Breast epithelium (tissue), 4 donors: Measurements from ENCODE around the gene SDHC. TPM values are rescaled to one million over a fixed set of nuclear protein-coding genes. Genes with fewer than 3 reads are reported as not detected.
A peak's percentile ranks its signal among the peaks of the same experiment; 100 is the strongest.

Source experiments
- DNase-seq, 2 donors: peaks; one replicate each; pipeline ENCODE4 v3.0.0-alpha.2; 2019; ENCODE audit warnings: low spot score in 2 of 2
- H3K27ac ChIP-seq, 2 donors: fragments of 200-600 bp; sonication (generic) in 1 of 2; one replicate each; pipeline ENCODE4 v1.5.1; 2016 to 2019; ENCODE audit warnings: mild to moderate bottlenecking in 1 of 2
- H3K27me3 ChIP-seq, 2 donors: fragments of 200-600 bp; sonication (generic) in 1 of 2; one replicate each; pipeline versions ENCODE4 v1.5.1 to v1.6.0; 2017 to 2019; ENCODE audit warnings: control low read depth in 1 of 2, mild to moderate bottlenecking in 1 of 2
- H3K36me3 ChIP-seq: fragments of 200-600 bp; one replicate; pipeline ENCODE4 v1.5.1; 2019
- H3K4me1 ChIP-seq, 2 donors: fragments of 200-600 bp; sonication (generic); one replicate each; pipeline ENCODE4 v1.5.1; 2016 to 2019; ENCODE audit warnings: control low read depth in 1 of 2
- H3K4me3 ChIP-seq, 3 donors: fragments of 200-600 bp; sonication (generic); 1 replicate in 2 of 3; 2 replicates in 1 of 3; pipeline ENCODE4 v1.5.1; 2016 to 2019; ENCODE audit warnings: mild to moderate bottlenecking in 3 of 3, moderate library complexity in 2 of 3
- H3K9me3 ChIP-seq, 2 donors: fragments of 200-600 bp; sonication (generic) in 1 of 2; one replicate each; pipeline ENCODE4 v1.5.1; 2016 to 2019; ENCODE audit warnings: control low read depth in 1 of 2
- POLR2A ChIP-seq: fragments of 450-650 bp; IDR thresholded peaks from one replicate; pipeline ENCODE4 v1.6.1; 2016; ENCODE audit warnings: antibody characterized with exemption, mild to moderate bottlenecking, moderate library complexity
- POLR2AphosphoS5 ChIP-seq, 3 donors: sonication (generic); formaldehyde crosslinking; IDR thresholded peaks; one replicate each; pipeline ENCODE4 v1.6.1; 2017; ENCODE audit warnings: antibody characterized with exemption in 3 of 3
- intact Hi-C: fragments of 100-400 bp; cut with DNase I; formaldehyde crosslinking; loops from one replicate; pipeline ENCODE4 v1.15.1; 2023; ENCODE audit warnings: low total_unique reads
- total RNA-seq, 3 donors: library from RNA; depleted of rRNA; stranded (reverse); fragments of >200 nt; gene quantifications; one replicate each; pipeline ENCODE4 v1.1.0, GENCODE V29; 2016
- TF ChIP-seq, protein P1 (sequence below), 3 donors: fragments of 450-650 bp; IDR thresholded peaks; one replicate each; pipeline ENCODE4 v1.5.1; 2016 to 2017; ENCODE audit warnings: antibody characterized with exemption in 3 of 3, mild to moderate bottlenecking in 3 of 3, moderate library complexity in 3 of 3

The SDHC gene
- total RNA-seq, 3 donors from 2014 or later = 18.0 to 42.4 (median 23.9) TPM

DNA sequence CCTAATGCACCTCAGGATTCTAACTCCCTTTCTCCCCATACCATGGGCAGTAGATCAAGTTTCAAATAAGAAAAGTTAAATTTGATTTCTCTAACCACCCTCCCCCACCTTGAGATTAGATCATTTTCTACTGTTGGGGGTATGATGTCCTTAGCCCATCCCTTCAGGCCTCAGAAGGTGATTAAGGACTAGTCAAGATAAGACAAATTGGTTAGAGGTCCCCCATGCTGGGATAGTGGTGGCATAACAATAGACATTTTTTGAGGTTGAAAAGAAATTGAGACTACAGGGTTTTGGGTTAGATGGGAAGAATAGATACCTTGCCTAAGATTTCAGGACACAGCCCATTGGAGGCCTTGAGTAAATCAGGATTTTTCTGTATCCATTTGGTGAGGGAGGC, 51.0 kb downstream of the SDHC start:
- H3K4me1 ChIP-seq = no peaks in the 10 kb centered on the region
- no peak overlapping the region for H3K4me3 ChIP-seq
- no peaks in the 10 kb centered on the region for H3K27me3 ChIP-seq
- TF ChIP-seq, protein P1, sequence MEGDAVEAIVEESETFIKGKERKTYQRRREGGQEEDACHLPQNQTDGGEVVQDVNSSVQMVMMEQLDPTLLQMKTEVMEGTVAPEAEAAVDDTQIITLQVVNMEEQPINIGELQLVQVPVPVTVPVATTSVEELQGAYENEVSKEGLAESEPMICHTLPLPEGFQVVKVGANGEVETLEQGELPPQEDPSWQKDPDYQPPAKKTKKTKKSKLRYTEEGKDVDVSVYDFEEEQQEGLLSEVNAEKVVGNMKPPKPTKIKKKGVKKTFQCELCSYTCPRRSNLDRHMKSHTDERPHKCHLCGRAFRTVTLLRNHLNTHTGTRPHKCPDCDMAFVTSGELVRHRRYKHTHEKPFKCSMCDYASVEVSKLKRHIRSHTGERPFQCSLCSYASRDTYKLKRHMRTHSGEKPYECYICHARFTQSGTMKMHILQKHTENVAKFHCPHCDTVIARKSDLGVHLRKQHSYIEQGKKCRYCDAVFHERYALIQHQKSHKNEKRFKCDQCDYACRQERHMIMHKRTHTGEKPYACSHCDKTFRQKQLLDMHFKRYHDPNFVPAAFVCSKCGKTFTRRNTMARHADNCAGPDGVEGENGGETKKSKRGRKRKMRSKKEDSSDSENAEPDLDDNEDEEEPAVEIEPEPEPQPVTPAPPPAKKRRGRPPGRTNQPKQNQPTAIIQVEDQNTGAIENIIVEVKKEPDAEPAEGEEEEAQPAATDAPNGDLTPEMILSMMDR (IDR thresholded peaks at IDR 0.05) = no peak
- TF ChIP-seq POLR2A (no peak), POLR2AphosphoS5 (IDR thresholded peaks at IDR 0.05) (no peak)
- intact Hi-C loops = loop anchor here (2.0 kb wide), 1 partner anchor 40 kb away; no protein-coding TSS in a partner anchor
- no peak overlapping the region for H3K27ac ChIP-seq
- no peaks in the 10 kb centered on the region for H3K36me3 ChIP-seq
- H3K9me3 ChIP-seq = no peaks in the 10 kb centered on the region
- DNase-seq = no peak

DNA sequence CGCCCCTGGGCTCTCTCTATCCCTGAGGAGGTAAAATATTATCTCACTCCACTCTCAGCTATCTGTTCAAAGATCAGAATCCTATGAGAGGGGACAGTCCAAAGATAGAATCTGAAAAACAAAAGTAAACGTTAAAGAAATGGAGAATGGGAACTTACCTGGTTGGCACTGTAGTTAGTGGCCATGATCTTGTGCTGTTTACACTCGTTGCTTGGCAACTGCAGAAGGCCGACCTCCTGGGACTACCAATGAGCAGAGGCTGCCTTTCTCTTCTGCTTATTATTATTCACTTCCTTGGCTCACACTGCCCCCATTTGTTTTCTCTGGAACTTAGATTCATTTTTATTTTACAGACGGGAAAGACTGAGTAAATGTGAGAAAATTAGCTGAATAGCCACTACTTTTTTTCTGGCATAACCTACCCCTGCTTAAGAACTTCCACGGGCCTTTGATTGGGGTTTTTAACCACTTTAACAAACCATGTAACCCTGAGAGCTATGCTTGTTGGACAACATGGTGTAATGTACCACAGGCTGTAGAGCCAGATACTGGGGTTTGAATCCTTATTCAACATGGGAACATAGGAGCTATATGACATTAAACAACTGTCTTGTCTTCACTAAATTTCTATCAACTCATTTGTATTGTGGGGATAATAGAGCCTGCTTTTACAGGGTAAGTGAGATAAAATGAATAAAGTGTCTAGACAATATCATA, 53.7 kb downstream of the SDHC start, which contains the start of gene CFAP126:
Gene CFAP126, minus strand, starts transcription at position 193 of the 717 bp plus-strand sequence. Its CDS starts 8 bp downstream, at position 185.
- H3K27me3 ChIP-seq = no peaks in the 10 kb centered on the region
- intact Hi-C loops = no loop called here
- no peak for TF ChIP-seq POLR2AphosphoS5 (IDR thresholded peaks at IDR 0.05)
- TF ChIP-seq, protein P1 (IDR thresholded peaks at IDR 0.05) = peak in 2 of 3 donors; percentile 24 to 35
- H3K4me1 ChIP-seq = no peaks in the 10 kb centered on the region
- H3K36me3 ChIP-seq = no peaks in the 10 kb centered on the region
- H3K27ac ChIP-seq = peak within 1 kb of the TSS; percentile 86 to 87
- no peak within 1 kb of the TSS for H3K4me3 ChIP-seq
- no peaks in the 10 kb centered on the region for H3K9me3 ChIP-seq
- peak; percentile 61 to 80 for DNase-seq

DNA sequence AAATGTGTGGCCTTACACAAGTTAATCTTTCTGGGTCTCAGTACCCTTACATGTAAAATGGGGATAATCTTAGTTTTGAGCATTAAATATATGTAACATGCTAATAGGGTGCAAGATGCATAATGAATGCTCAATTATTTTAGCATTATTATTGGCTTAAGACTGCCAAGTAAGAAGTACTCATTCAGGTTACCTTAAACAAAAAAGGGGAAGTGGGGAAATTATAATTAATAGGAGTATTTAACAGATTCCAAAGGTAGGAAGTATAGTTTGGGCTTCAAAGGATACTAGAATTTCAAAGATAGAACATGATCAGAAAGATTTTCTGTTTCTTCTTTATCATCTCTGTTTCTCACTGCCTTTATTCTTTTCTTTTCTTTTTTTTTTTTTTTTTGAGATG, 59.3 kb downstream of the SDHC start:
- DNase-seq = no peak
- intact Hi-C loops = loop anchor here (10.0 kb wide), 1 partner anchor 69 kb away; the partner anchor contains the start of gene MPZ
- Histone ChIP-seq H3K9me3 (no peaks in the 10 kb centered on the region), H3K36me3 (no peaks in the 10 kb centered on the region), H3K4me3 (no peak overlapping the region), H3K27me3 (no peaks in the 10 kb centered on the region), H3K27ac (no peak overlapping the region), H3K4me1 (no peaks in the 10 kb centered on the region)
- TF ChIP-seq POLR2A = no peak
- TF ChIP-seq, protein P1 (IDR thresholded peaks at IDR 0.05) = no peak
- TF ChIP-seq POLR2AphosphoS5 (IDR thresholded peaks at IDR 0.05) = no peak

DNA sequence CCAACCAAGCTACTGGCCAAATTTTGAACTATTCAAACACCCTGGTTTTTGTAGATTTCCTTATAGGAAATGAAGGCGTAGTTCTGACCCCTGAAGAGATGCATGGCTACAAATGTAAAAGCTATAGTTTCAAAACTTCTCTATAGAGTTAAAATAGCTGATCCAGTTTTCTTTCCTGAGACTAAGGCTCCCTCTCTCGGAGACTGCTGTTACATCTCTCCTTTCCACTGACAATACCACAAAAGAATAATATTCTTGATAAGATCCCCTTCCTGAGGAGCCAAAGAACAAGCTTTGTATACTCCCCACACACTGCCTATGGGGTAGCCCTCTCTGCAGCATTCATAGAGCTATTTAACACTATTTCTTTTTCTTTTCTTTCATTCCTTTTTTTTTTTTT, 60.2 kb downstream of the SDHC start:
- Histone ChIP-seq H3K4me3 (no peak overlapping the region), H3K4me1 (no peaks in the 10 kb centered on the region), H3K27ac (no peak overlapping the region), H3K27me3 (no peaks in the 10 kb centered on the region), H3K9me3 (no peaks in the 10 kb centered on the region), H3K36me3 (no peaks in the 10 kb centered on the region)
- no peak for DNase-seq
- no peak for TF ChIP-seq POLR2AphosphoS5 (IDR thresholded peaks at IDR 0.05)
- TF ChIP-seq POLR2A = no peak
- intact Hi-C loops = loop anchor here (10.0 kb wide), 1 partner anchor 70 kb away; the partner anchor contains the start of gene MPZ

DNA sequence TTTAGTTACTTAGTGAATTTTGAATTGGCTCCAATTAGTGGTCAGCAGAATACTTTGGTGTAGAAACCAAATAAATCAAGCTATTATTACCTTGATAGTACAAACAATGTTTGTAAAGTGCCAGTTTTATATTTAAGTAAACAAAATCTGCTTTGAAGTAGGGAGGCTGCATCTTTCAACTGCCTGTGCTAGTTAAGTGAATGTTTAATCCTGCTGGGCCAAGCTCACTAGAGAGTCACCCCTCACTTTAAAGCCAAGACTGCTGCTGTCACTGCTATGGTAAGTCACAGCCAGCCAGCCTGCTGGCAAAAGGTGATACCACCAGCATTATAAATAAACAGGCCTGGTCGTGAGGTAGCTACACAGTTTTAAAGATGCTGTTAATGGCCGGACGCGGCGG, 63.8 kb downstream of the SDHC start:
- Histone ChIP-seq H3K27ac (no peak overlapping the region), H3K4me3 (no peak overlapping the region), H3K27me3 (no peaks in the 10 kb centered on the region), H3K9me3 (no peaks in the 10 kb centered on the region), H3K36me3 (no peaks in the 10 kb centered on the region), H3K4me1 (no peaks in the 10 kb centered on the region)
- intact Hi-C loops = loop anchor here (10.0 kb wide), 1 partner anchor 73 kb away; the partner anchor contains the start of gene MPZ
- DNase-seq = no peak
- TF ChIP-seq POLR2A = no peak
- TF ChIP-seq, protein P1 (IDR thresholded peaks at IDR 0.05) = no peak
- no peak for TF ChIP-seq POLR2AphosphoS5 (IDR thresholded peaks at IDR 0.05)
